NCI-H82 (cell line): ENCODE data around the gene CFAP99.
"Not testable (repeated sequence)": the region's sequence is repeated elsewhere in the genome, so short reads cannot be mapped to it uniquely, and the experiment has no call there.

Experiments
- DNase-seq: peaks from one replicate; lab custom pipeline; 2025; lab: John Stamatoyannopoulos, UW

Gene CFAP99

DNA sequence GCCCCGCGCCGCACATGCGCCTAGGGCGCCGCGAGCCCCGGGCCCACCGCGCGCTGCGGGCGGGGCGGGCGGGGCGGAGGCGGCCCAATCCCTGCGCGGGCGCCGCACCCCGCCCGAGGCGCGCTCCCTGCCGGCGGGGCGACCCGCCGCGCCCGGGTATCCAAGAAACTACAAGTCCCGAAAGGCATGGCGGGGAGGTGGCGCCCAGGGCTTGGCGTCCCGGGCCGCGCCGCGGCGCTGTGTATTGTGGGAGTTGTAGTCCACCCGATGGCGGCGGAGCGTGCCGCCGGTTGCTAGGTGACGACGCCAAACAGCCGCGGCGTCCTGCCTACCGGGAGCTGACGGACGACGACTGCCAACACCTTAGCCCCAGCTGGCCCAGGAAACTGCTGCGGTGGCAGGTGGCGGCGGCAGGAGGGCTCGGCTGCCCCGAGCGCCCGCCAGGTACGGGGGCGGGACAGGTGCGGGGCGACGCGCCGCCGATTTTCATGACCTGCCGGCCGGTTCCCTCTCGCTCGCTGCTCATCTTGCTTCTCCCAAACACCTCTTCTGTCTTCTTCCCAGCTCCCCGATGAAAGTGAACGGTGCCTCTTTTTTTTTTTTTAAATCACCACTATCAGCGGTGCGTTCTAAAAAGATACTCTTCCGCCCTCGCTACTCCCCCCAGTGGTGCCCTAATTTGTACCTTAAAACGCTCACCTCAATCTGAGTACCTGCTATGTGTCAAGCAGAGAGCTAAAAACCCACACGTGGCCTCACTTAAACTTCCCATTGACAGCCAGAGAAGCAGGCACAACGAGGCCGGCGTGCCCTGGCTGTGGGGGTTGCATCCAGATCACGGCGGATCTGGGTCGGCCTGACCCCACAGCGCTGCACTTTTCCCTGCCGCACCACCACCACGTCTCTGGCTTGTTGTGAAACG lies at the start of gene CFAP99:
Gene CFAP99, plus strand, starts transcription at position 306 of the 922 bp plus-strand sequence.
- peak; percentile 97 for DNase-seq

- no peak for DNase-seq
Measured at GRCh38 chr4:2370597-2371320, 48.0 kb upstream of the CFAP99 start.

- no peak for DNase-seq
Measured at GRCh38 chr4:2371765-2372487, 46.8 kb upstream of the CFAP99 start.

- DNase-seq, result no peak
Measured at GRCh38 chr4:2372488-2373030, 46.2 kb upstream of the CFAP99 start.

GRCh38 chr4:2373532-2373931 lies 45.2 kb upstream of the CFAP99 start:
- DNase-seq, result no peak

- DNase-seq, result no peak
Measured at GRCh38 chr4:2375427-2375826, 43.3 kb upstream of the CFAP99 start.

GRCh38 chr4:2377241-2377640 lies 41.5 kb upstream of the CFAP99 start:
- DNase-seq, result no peak

DNA sequence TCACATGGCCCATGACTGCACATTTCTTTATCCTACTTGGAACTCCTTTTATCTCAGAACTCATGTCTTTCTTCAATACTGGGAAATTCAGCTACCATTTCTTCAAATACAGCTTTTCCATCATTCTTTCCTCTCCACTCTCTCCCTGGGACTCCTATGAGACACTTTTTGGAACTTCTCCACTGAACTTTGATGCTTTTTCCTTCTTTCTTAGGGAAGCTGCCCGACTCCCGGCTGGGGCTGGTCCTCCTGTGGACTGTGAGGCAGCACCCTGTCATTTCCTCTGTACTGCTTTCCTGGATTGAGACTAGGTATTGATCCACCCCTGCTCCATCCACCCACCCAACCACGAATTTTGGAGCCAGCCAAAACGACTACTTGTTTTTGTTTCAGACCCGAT lies 40.4 kb upstream of the CFAP99 start:
- no peak for DNase-seq

- DNase-seq, result no peak
Measured at GRCh38 chr4:2378898-2379297, 39.9 kb upstream of the CFAP99 start.

DNA sequence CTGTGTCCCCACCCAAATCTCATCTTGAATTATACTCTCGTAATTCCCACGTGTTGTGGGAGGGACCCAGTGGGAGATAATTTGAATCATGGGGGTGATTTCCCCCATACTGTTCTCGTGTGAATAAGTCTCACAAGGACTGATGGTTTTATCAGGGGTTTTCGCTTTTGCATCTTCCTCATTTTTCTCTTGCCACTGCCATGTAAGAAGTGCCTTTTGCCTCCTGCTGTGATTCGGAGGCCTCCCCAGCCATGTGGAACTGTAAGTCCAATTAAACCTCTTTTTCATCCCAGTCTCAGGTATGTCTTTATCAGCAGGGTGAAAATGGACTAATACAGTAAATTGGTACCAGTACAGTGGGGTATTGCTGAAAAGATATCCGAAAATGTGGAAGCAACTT lies 38.2 kb upstream of the CFAP99 start:
- not testable (repeated sequence) for DNase-seq

- not testable (repeated sequence) for DNase-seq
Measured at GRCh38 chr4:2382769-2383202, 36.0 kb upstream of the CFAP99 start.

GRCh38 chr4:2383220-2383631 lies 35.5 kb upstream of the CFAP99 start:
- DNase-seq, result not testable (repeated sequence)

DNA sequence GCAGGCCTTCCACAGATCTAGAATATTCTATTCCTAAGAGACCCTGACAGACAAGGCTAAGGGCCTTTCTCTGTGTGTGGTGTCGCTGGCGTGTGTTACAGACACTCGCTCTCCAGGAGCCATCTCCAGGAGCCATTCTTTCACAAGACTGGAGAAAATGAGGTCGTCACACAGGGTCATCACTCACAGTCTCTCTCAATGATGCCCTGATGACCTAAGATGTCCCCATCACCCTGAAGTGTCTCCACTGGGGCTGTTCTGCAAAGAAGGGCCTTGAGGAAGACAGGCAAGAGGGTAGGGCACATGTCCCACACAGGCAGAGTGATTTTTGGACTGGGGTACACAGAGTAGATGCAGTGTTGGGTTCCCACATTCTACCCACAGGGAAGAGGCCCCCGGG lies 35.0 kb upstream of the CFAP99 start:
- no peak for DNase-seq

DNA sequence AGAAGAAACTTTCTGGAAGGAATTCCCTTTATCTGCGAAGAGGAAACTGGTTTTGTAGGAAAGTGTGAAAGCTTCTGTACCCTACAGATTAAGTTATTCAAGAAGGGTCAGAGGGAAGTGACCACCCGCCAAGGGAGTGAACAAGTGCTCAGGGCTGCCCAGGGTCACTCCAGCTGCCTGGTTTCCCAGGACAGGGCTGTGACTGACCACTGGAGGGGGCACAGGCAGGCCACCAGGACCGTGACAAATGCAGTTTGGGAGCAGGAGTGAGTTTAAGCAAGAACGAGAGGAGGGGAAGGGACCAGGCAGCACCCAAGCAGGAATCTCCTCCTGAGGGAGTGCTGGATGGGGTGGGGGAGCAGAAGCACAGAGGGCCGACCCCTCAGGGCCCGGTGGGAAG lies 34.5 kb upstream of the CFAP99 start:
- DNase-seq, result no peak

DNA sequence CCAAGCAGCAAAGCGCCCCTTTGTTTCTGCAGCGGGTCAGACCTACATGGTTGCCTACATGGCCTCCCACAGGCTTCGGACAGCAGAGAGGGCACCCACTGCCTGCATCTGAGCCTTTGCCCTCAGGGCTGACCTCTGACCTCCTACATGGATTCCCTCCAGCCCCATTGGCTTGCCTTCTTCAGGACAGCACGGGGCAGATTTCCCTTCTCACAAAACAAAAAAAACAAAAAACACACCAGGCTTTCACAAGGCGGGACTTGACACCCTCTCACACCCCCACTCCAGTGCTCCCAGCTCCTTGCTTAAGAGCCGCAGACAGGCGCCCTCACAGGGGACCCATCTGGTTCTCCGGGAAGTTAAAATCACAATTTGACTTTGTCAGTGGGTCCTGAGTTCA lies 33.2 kb upstream of the CFAP99 start:
- DNase-seq, result no peak

DNA sequence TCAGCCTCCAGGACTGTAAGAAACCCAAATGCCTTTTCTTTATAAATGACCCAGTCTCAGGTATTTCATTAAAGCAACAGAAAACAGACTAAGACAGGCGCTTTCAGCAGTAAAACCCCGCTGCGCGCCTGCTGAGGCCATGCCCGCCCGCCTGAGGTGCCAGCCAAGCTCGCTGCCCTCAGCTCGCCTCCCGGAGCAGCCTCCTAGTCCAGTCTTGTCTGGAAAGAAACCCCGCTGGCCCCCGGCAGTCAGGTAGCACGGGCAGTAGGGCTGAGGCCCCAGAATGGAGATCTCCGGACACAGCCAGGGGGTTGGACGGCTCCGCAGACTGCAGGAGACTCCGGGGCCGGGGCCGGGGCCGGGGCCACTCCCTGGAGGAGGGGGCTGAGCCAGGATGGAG lies 32.0 kb upstream of the CFAP99 start:
- DNase-seq, result no peak

DNA sequence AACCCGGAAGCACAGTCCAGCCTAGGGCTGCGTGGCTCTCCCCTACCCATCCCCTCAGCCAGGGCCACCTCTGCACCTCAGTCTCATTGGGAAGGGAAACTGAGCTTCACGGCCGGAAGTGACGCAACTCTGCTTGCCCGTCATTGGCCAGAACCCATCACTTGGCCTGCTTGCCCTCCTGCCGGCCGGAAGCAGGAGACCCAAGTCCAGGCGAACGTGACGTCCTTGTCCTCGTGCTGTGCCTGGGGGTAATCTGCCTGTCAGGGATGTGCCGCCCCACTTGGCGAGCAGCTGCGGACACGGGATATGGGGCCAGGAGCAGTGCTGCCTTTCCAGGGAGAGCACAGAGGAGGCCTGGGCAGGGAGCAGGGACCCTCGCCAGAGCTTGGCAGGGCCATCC lies 31.5 kb upstream of the CFAP99 start:
- DNase-seq, result no peak

DNA sequence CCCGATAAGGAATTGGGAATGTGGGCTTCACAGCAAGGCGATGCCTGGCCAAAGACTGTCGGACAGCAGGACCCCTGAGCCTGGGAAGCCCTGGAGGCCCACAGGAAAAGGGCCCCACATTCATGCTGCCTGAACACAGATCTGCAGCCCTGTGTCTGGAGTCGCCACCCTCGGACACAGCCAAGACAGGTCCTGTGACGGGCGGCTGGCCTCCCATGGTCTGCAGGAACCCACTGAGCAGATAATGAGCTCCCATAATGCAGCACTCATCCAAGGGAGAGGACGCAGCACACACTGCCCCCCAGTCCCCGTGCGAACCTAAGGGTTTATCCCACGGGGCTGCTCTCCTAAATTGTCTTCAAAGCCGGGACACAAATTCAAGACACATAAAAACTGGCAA lies 30.9 kb upstream of the CFAP99 start:
- no peak for DNase-seq

DNA sequence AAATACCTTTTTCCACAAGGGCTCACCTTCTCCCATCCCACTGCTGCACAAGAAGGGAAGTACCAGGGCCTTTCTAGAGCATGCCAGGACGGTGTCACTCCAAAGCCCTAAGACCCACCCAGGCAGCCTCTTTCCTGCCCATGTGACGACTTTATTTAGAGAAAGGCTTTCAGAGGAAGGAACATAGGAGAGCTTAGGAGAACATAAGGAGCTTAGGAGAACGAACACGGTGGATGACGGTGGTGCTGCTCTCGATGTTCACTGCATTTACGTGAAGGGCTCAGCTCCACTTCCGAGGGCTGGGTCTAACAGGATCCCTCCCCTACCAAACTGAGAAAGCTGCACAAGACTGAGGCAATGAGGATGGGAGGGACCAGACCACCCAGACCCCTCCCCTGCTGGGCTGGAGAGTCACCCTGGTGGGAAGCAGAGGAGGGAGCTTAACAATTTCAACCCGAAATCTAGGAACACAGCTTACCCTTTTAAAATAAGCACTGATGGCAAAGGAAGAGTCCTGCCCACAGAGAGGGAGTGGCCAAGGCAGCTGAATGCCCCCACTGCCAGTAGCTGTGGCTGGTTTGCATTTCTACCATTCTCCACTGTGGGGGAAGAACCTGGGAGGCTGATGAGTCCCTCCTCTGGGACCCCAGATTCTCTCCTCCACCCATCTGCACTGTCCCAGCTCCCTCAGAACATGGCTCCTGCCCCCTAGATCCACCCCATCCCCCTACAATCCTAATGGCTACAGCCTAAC lies 30.1 kb upstream of the CFAP99 start:
- peak; percentile 92 for DNase-seq

GRCh38 chr4:2389691-2390090 lies 29.1 kb upstream of the CFAP99 start:
- DNase-seq, result no peak

DNA sequence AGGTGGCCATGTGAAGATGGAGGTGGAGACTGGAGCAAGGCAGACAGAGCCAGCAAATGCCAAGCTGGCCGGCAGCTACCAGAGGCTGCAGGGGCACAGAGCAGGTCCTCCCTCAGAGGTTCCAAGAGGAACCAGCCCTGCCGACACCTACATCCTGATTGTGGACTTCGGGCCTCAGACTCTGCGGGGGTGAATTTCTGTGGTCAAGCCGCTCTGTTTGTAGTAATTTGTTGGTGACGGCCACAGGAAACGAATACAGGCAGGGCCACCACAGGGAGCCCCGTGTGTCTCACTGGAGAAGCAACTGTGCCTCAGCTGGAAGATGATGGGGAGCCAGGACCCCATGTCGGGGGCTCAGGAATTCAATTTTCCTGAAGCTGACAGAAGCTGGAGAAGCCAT lies 28.6 kb upstream of the CFAP99 start:
- DNase-seq, result no peak
